ENCODE results near the gene SEPTIN11. TPM values are rescaled to one million over a fixed set of nuclear protein-coding genes. Genes with fewer than 3 reads are reported as not detected.

The SEPTIN11 gene
- total and polyA plus RNA-seq, 9 of the 15 experiments (the other 6 are each of a cell fraction or from before 2014, with no cell fraction given), result 25.7 to 142 (median 84.3) TPM

DNA sequence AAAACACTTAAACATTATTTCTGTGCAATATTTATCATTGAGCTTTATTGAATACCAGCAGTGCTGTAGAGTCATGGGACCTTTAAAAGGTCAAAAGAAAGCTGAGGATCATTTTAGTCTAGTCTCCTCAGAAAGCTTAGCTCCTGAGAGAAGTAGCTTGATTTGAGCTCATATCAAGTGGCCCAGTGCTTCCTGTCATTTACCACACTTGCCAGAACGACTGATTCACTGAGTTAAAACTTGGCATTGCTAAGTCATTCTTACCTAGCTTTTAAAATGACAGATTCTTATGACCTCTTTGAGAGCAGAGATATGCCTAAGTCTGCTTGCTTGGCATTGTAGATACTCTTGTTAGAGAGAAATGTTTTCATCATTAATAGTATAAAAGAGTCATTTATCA is 15.2 kb downstream of the SEPTIN11 start:
- WGBS (ENCODE audit: insufficient coverage, low coverage, missing lambda C conversion rate), result 43% methylated on average over 1 of the region's 1 CpG
- CTCF ChIA-PET (ENCODE audit: low intra/inter-chr PET ratio), result no interaction called here
- Histone ChIP-seq H2AFZ (ENCODE audit: low read depth, low read length) (no peak overlapping the region), H3K27ac (ENCODE audit: extremely low read depth, low read depth, low read length) (no peak overlapping the region), H4K20me1 (replicated peaks; ENCODE audit: control insufficient read depth, insufficient read depth, low read length) (no peaks in the 10 kb centered on the region), H3K4me1 (replicated peaks in 1 of 2; ENCODE audit: control insufficient read depth in 2 of 2, insufficient read depth in 2 of 2, low read length in 2 of 2) (peaks cover 0 to 3% of the 10 kb centered on the region in 2 experiments; a peak in 2 of 5 replicates), H3K4me3 (no peak overlapping the region), H3K9ac (ENCODE audit: insufficient read depth in 1 of 2, low read depth in 2 of 2, low read length in 2 of 2) (no peak overlapping the region), H3K36me3 (ENCODE audit: control insufficient read depth, insufficient read depth, low read length) (no peaks in the 10 kb centered on the region), H3K27me3 (ENCODE audit: control insufficient read depth in 2 of 2, insufficient read depth in 2 of 2, low read length in 2 of 2) (no peaks in the 10 kb centered on the region), H3K79me2 (ENCODE audit: control insufficient read depth, insufficient read depth, low read length) (peaks cover 48% of the 10 kb centered on the region), H3K9me3 (replicated peaks; ENCODE audit: control insufficient read depth, insufficient read depth, low read depth, low read length) (no peaks in the 10 kb centered on the region), H3K9me1 (ENCODE audit: control insufficient read depth, insufficient read depth, low read length) (no peaks in the 10 kb centered on the region), H3K4me2 (ENCODE audit: insufficient read depth, low read length) (no peak overlapping the region)
- intact Hi-C loops (cut with micrococcal nuclease), result no loop called here
- TF ChIP-seq, protein P1, sequence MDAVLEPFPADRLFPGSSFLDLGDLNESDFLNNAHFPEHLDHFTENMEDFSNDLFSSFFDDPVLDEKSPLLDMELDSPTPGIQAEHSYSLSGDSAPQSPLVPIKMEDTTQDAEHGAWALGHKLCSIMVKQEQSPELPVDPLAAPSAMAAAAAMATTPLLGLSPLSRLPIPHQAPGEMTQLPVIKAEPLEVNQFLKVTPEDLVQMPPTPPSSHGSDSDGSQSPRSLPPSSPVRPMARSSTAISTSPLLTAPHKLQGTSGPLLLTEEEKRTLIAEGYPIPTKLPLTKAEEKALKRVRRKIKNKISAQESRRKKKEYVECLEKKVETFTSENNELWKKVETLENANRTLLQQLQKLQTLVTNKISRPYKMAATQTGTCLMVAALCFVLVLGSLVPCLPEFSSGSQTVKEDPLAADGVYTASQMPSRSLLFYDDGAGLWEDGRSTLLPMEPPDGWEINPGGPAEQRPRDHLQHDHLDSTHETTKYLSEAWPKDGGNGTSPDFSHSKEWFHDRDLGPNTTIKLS (IDR thresholded peaks at IDR 0.05; ENCODE audit: borderline replicate concordance, low read depth), result no peak
- no peak for TF ChIP-seq POLR2G (IDR thresholded peaks at IDR 0.05; ENCODE audit: low read depth, low read length)
- TF ChIP-seq DDX20 (tag; IDR thresholded peaks at IDR 0.05; ENCODE audit: low read depth), result no peak
- TF ChIP-seq, protein P2, sequence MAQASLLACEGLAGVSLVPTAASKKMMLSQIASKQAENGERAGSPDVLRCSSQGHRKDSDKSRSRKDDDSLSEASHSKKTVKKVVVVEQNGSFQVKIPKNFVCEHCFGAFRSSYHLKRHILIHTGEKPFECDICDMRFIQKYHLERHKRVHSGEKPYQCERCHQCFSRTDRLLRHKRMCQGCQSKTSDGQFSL (CRISPR knock-in tag; IDR thresholded peaks at IDR 0.05), result no peak
- TF ChIP-seq, protein P2 (tag; IDR thresholded peaks at IDR 0.05), result no peak
- no peak for TF ChIP-seq KDM1A (IDR thresholded peaks at IDR 0.05)
- TF ChIP-seq JUNB (CRISPR knock-in tag; conservative IDR thresholded peaks at IDR 0.05), result no peak
- TF ChIP-seq HCFC1 (IDR thresholded peaks at IDR 0.05; ENCODE audit: low read depth, low read length), result no peak
- TF ChIP-seq ESRRB (CRISPR knock-in tag; IDR thresholded peaks at IDR 0.05; ENCODE audit: borderline replicate concordance), result no peak
- TF ChIP-seq, protein P3, sequence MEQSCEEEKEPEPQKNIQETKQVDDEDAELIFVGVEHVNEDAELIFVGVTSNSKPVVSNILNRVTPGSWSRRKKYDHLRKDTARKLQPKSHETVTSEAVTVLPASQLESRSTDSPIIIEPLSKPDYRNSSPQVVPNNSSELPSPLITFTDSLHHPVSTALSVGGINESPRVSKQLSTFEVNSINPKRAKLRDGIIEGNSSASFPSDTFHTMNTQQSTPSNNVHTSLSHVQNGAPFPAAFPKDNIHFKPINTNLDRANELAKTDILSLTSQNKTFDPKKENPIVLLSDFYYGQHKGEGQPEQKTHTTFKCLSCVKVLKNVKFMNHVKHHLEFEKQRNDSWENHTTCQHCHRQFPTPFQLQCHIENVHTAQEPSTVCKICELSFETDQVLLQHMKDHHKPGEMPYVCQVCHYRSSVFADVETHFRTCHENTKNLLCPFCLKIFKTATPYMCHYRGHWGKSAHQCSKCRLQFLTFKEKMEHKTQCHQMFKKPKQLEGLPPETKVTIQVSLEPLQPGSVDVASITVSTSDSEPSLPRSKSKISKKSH (CRISPR knock-in tag; IDR thresholded peaks at IDR 0.05), result no peak
- TF ChIP-seq, protein P4, sequence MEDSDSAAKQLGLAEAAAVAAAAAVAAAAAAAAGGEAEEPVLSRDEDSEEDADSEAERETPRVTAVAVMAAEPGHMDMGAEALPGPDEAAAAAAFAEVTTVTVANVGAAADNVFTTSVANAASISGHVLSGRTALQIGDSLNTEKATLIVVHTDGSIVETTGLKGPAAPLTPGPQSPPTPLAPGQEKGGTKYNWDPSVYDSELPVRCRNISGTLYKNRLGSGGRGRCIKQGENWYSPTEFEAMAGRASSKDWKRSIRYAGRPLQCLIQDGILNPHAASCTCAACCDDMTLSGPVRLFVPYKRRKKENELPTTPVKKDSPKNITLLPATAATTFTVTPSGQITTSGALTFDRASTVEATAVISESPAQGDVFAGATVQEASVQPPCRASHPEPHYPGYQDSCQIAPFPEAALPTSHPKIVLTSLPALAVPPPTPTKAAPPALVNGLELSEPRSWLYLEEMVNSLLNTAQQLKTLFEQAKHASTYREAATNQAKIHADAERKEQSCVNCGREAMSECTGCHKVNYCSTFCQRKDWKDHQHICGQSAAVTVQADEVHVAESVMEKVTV (CRISPR knock-in tag; IDR thresholded peaks at IDR 0.05), result no peak
- TF ChIP-seq ZFP30 (CRISPR knock-in tag; IDR thresholded peaks at IDR 0.05; ENCODE audit: borderline replicate concordance), result no peak
- TF ChIP-seq RBM22 (IDR thresholded peaks at IDR 0.05; ENCODE audit: low read depth, low read length, poor library complexity, severe bottlenecking), result no peak
- TF ChIP-seq ZNF217 (CRISPR knock-in tag; IDR thresholded peaks at IDR 0.05), result no peak
- no peak for TF ChIP-seq MTF1 (CRISPR knock-in tag; IDR thresholded peaks at IDR 0.05; ENCODE audit: borderline replicate concordance)
- TF ChIP-seq ZNF586 (CRISPR knock-in tag; conservative IDR thresholded peaks at IDR 0.05), result no peak
- no peak for TF ChIP-seq GTF2A2 (tag; IDR thresholded peaks at IDR 0.05)
- FAIRE-seq (no peak), DNase-seq (ENCODE audit: extremely low read depth in 1 of 4, low spot score in 3 of 4) (no peak), ATAC-seq (no peak)
- POLR2A ChIA-PET, result no interaction called here
- in situ Hi-C loops (cut with MboI), result no loop called here
- no TSS peak for BruUV-seq (replicated peaks)
